Measurements from ENCODE around the gene PARD6A.

GRCh38 chr16:67676516-67676915, 15.8 kb downstream of the PARD6A start:
- TF ChIP-seq TCF7L2 (IDR thresholded peaks at IDR 0.05; ENCODE audit: borderline replicate concordance, low read depth, low read length) (no peak), ZNF121 (tag by site-specific recombination; IDR thresholded peaks at IDR 0.05) (no peak), BCL11A (tag by site-specific recombination; IDR thresholded peaks at IDR 0.05; ENCODE audit: low read depth) (no peak), ZNF518A (tag by site-specific recombination; conservative IDR thresholded peaks at IDR 0.05; ENCODE audit: low read depth) (no peak), ZBTB1 (tag by site-specific recombination; IDR thresholded peaks at IDR 0.05) (no peak), ZNF660 (tag by site-specific recombination; IDR thresholded peaks at IDR 0.05) (no peak), YY1 (tag by site-specific recombination; IDR thresholded peaks at IDR 0.05) (no peak), CTCF (tag by site-specific recombination; IDR thresholded peaks at IDR 0.05) (no peak), ZNF768 (tag by site-specific recombination; IDR thresholded peaks at IDR 0.05) (no peak), ZNF639 (tag by site-specific recombination; IDR thresholded peaks at IDR 0.05) (no peak), ZNF24 (tag by site-specific recombination; IDR thresholded peaks at IDR 0.05) (no peak)
